NCI-H2107 treated with DMSO at 0.1 percent for 48 hours (cell line): ENCODE measurements around the gene MDP1.

Experiments used
- DNase-seq: peaks from one replicate; lab custom pipeline; 2025; ENCODE audit not compliant: unreplicated experiment; lab: John Stamatoyannopoulos, UW

MDP1 gene

GRCh38 chr14:24215495-24216344, at the start of gene MDP1:
MDP1 (minus strand) TSS chr14:24216066; CDS start chr14:24215955, 111 bp downstream.
- DNase-seq: peak; percentile 90

- DNase-seq: no peak
These were observed 48.4 kb upstream of the MDP1 start for GRCh38 chr14:24264298-24264697.

GRCh38 chr14:24263848-24264247, 48.0 kb upstream of the MDP1 start:
- no peak for DNase-seq

- DNase-seq: no peak
These were observed 47.2 kb upstream of the MDP1 start, which contains the start of gene TGM1 for GRCh38 chr14:24262821-24263733. TGM1 (minus strand) TSS chr14:24263177; CDS start chr14:24262352, 825 bp downstream.

GRCh38 chr14:24261969-24262327, 46.1 kb upstream of the MDP1 start:
- DNase-seq: no peak

- DNase-seq: no peak
These were observed 45.5 kb upstream of the MDP1 start for GRCh38 chr14:24261256-24261968.

GRCh38 chr14:24260780-24261157, 44.9 kb upstream of the MDP1 start:
- DNase-seq: no peak

- no peak for DNase-seq
These were observed 44.3 kb upstream of the MDP1 start for GRCh38 chr14:24260026-24260779.

- no peak for DNase-seq
These were observed 43.6 kb upstream of the MDP1 start for GRCh38 chr14:24259282-24260025.

GRCh38 chr14:24258548-24259265, 42.8 kb upstream of the MDP1 start:
- no peak for DNase-seq

- no peak for DNase-seq
These were observed 42.3 kb upstream of the MDP1 start for GRCh38 chr14:24258119-24258518.

- no peak for DNase-seq
These were observed 41.1 kb upstream of the MDP1 start for GRCh38 chr14:24256960-24257359.

- no peak for DNase-seq
These were observed 40.3 kb upstream of the MDP1 start for GRCh38 chr14:24255931-24256711.

GRCh38 chr14:24255438-24255837, 39.6 kb upstream of the MDP1 start:
- DNase-seq: no peak

GRCh38 chr14:24254630-24255392, 38.9 kb upstream of the MDP1 start:
- no peak for DNase-seq

- no peak for DNase-seq
These were observed 38.1 kb upstream of the MDP1 start for GRCh38 chr14:24253936-24254335.

GRCh38 chr14:24252289-24253124, 36.6 kb upstream of the MDP1 start:
- no peak for DNase-seq
